ENCODE measurements around the gene WDR93.

DNA sequence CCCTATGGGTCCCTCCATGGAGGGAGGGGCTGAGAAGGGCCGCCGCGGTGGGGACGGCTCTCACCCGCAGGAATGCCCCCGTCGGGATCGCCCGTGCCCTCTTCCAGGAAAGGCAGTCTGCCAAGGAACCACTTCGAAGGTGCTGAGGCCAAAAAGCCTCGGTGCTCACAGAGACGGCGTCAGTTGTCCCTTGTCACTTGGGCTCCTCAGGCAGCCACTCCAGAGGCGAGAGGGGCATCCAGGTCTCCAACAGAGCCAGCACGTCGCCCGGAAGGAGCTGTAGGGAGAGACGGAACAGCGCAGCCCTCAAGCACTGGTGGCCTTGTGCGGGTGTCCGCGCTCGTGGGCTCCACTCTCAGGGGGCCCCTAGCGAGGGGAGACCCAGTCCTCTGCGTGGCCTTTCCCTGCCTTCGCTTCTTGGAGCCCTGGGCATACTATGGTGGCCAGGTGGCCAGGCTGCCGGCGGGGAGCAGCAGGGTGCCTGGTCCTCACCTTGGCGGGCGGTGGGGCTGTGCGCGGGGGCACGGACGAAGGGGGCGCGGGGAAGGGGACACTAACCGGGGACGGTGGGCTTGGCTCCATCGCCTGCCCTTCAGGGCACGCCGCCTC, 59.4 kb downstream of the WDR93 start:
- TF ChIP-seq, protein P1, sequence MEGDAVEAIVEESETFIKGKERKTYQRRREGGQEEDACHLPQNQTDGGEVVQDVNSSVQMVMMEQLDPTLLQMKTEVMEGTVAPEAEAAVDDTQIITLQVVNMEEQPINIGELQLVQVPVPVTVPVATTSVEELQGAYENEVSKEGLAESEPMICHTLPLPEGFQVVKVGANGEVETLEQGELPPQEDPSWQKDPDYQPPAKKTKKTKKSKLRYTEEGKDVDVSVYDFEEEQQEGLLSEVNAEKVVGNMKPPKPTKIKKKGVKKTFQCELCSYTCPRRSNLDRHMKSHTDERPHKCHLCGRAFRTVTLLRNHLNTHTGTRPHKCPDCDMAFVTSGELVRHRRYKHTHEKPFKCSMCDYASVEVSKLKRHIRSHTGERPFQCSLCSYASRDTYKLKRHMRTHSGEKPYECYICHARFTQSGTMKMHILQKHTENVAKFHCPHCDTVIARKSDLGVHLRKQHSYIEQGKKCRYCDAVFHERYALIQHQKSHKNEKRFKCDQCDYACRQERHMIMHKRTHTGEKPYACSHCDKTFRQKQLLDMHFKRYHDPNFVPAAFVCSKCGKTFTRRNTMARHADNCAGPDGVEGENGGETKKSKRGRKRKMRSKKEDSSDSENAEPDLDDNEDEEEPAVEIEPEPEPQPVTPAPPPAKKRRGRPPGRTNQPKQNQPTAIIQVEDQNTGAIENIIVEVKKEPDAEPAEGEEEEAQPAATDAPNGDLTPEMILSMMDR (IDR thresholded peaks at IDR 0.05; ENCODE audit: low read depth, low read length), result no peak
- TF ChIP-seq MYC (IDR thresholded peaks at IDR 0.05; ENCODE audit: low read depth, low read length) (no peak), POLR2A (IDR thresholded peaks at IDR 0.05; ENCODE audit: extremely low read depth, insufficient read length) (no peak)
